HCT116 (cell line): ENCODE results near the gene ADRB1. TPM values are rescaled to one million over a fixed set of nuclear protein-coding genes. Genes with fewer than 3 reads are reported as not detected.

ENCODE experiments used
- ATAC-seq: fragments of 200-7000 bp; cut with Tn5 transposase; 2 replicates; pipeline ENCODE4 v1.9.1; 2020; ENCODE audit warnings: mild to moderate bottlenecking, moderate library complexity
- BruUV-seq: library from RNA; stranded (reverse); fragments of 400-500 nt; replicated peaks from 2 replicates; lab custom pipeline; 2021; lab: Mats Ljungman, UMichigan
- CTCF ChIA-PET: fragments of 300-600 bp; sonication (Branson Sonifier 250); formaldehyde crosslinking; loops from one replicate; lab custom pipeline; 2021; ENCODE audit warnings: antibody characterized with exemption; lab: Charles Lee
- POLR2A ChIA-PET: fragments of 300-600, 350-600 bp; sonication (Branson Sonifier 250); formaldehyde crosslinking; loops from one replicate; lab custom pipeline; 2021; ENCODE audit warnings: antibody characterized with exemption; lab: Charles Lee
- RAD21 ChIA-PET, 2 experiments: fragments of 300-600 bp; sonication (Branson Sonifier 250); formaldehyde crosslinking; loops; one replicate each; lab custom pipeline; 2023; ENCODE audit warnings: low total read pairs in 2 of 2; ENCODE audit not compliant: uncharacterized antibody in 2 of 2, unreplicated experiment in 2 of 2, low non-redundant PET in 1 of 2; lab: Charles Lee
- DNase-seq: peaks from one replicate; pipeline ENCODE4 v3.0.0-alpha.2; 2010; ENCODE audit warnings: low read depth, low spot score
- H2AFZ ChIP-seq: fragments of 200-600 bp; shearing (Covaris generic), sonication (generic); 2 replicates; pipeline ENCODE4 v1.6.1; 2017; ENCODE audit warnings: low read depth, mixed run types, mixed read lengths, antibody characterized with exemption, low read length; ENCODE audit not compliant: poor library complexity, severe bottlenecking
- H3K27ac ChIP-seq: 2 replicates; pipeline ENCODE4 v1.5.1; 2012; ENCODE audit warnings: low read depth, low read length
- H3K27me3 ChIP-seq: fragments of 200-600 bp; sonication (generic); 2 replicates; pipeline ENCODE4 v1.6.1; 2016; ENCODE audit warnings: mixed run types, low read length, mixed read lengths; ENCODE audit not compliant: insufficient read depth
- H3K36me3 ChIP-seq, 2 experiments: fragments of 200-500 bp in 1 of 2; fragments of 200-600 bp in 1 of 2; sonication (Bioruptor generic) in 1 of 2; sonication (generic) in 1 of 2; 2 replicates each; pipeline versions ENCODE4 v1.5.1 to v1.6.1; 2014 to 2016; ENCODE audit warnings: low read length in 2 of 2, inconsistent platforms in 1 of 2, mixed read lengths in 1 of 2, mixed run types in 1 of 2; ENCODE audit not compliant: insufficient read depth in 2 of 2, control insufficient read depth in 1 of 2
- H3K4me1 ChIP-seq, 2 experiments: fragments of 200-600 bp in 1 of 2; sonication (generic) in 1 of 2; 2 replicates each; pipeline versions ENCODE4 v1.5.1 to v1.6.1; 2012 to 2017; ENCODE audit warnings: low read length in 2 of 2, inconsistent platforms in 1 of 2, mild to moderate bottlenecking in 1 of 2, mixed read lengths in 1 of 2, mixed run types in 1 of 2, moderate library complexity in 1 of 2; ENCODE audit not compliant: insufficient read depth in 2 of 2, control insufficient read depth in 1 of 2
- H3K4me2 ChIP-seq: fragments of 200-600 bp; sonication (generic); 2 replicates; pipeline ENCODE4 v1.6.1; 2017; ENCODE audit warnings: mixed run types, low read length, mixed read lengths
- H3K4me3 ChIP-seq, 2 experiments: fragments of 200-600 bp in 1 of 2; sonication (generic) in 1 of 2; replicated peaks in 1 of 2; 2 replicates each; pipeline ENCODE4 v1.5.1; 2011 to 2016; ENCODE audit warnings: low read length in 2 of 2, control low read depth in 1 of 2, low read depth in 1 of 2, mild to moderate bottlenecking in 1 of 2, mixed read lengths in 1 of 2, mixed run types in 1 of 2
- H3K79me2 ChIP-seq: fragments of 200-600 bp; sonication (generic); 2 replicates; pipeline ENCODE4 v1.6.1; 2017; ENCODE audit warnings: mild to moderate bottlenecking, mixed run types, low read length, moderate library complexity, mixed read lengths; ENCODE audit not compliant: insufficient read depth
- H3K9ac ChIP-seq: fragments of 200-600 bp; sonication (generic); 2 replicates; pipeline ENCODE4 v1.6.1; 2016; ENCODE audit warnings: low read length, mixed read lengths
- H3K9me2 ChIP-seq: fragments of 200-600 bp; sonication (generic), shearing (Covaris generic); 2 replicates; pipeline ENCODE4 v1.6.1; 2017; ENCODE audit warnings: mixed run types, mild to moderate bottlenecking, moderate library complexity; ENCODE audit not compliant: insufficient read depth
- H3K9me3 ChIP-seq, 2 experiments: fragments of 200-500 bp in 1 of 2; fragments of 200-600 bp in 1 of 2; sonication (Bioruptor generic) in 1 of 2; sonication (generic) in 1 of 2; 2 replicates each; pipeline ENCODE4 v1.6.1; 2014 to 2017; ENCODE audit warnings: low read length in 2 of 2, mixed read lengths in 2 of 2, inconsistent platforms in 1 of 2, low read depth in 1 of 2, mild to moderate bottlenecking in 1 of 2, mixed run types in 1 of 2, moderate library complexity in 1 of 2; ENCODE audit not compliant: control insufficient read depth in 1 of 2, insufficient read depth in 1 of 2
- H4K20me1 ChIP-seq: fragments of 200-600 bp; sonication (generic), shearing (Covaris generic); 2 replicates; pipeline ENCODE4 v1.6.1; 2017; ENCODE audit warnings: mixed run types, mild to moderate bottlenecking, moderate library complexity; ENCODE audit not compliant: insufficient read depth
- CEBPB ChIP-seq: IDR thresholded peaks from 2 replicates; pipeline ENCODE4 v1.6.1; 2012; ENCODE audit warnings: low read depth
- EZH2 ChIP-seq: fragments of 200-600 bp; sonication (generic); IDR thresholded peaks from 2 replicates; pipeline ENCODE4 v1.6.1; 2017; ENCODE audit warnings: antibody characterized with exemption, mixed run types
- EZH2phosphoT487 ChIP-seq: fragments of 200-600 bp; IDR thresholded peaks from 2 replicates; pipeline ENCODE4 v1.6.1; 2018; ENCODE audit warnings: antibody characterized with exemption, borderline replicate concordance
- FOSL1 ChIP-seq: IDR thresholded peaks from 2 replicates; pipeline ENCODE4 v1.6.1; 2012; ENCODE audit warnings: low read depth
- MAX ChIP-seq: IDR thresholded peaks from 2 replicates; pipeline ENCODE4 v1.6.1; 2012
- POLR2A ChIP-seq: IDR thresholded peaks from 2 replicates; pipeline ENCODE4 v1.7.0; 2011; ENCODE audit warnings: borderline replicate concordance; ENCODE audit not compliant: insufficient read depth, insufficient read length; ENCODE audit errors: extremely low read depth
- REST ChIP-seq: IDR thresholded peaks from 2 replicates; pipeline ENCODE4 v1.6.1; 2012; ENCODE audit warnings: low read depth
- SIN3A ChIP-seq: IDR thresholded peaks from 2 replicates; pipeline ENCODE4 v1.6.1; 2012; ENCODE audit warnings: low read depth
- SP1 ChIP-seq: IDR thresholded peaks from 2 replicates; pipeline ENCODE4 v1.6.1; 2012; ENCODE audit warnings: low read depth
- SRF ChIP-seq: IDR thresholded peaks from 2 replicates; pipeline ENCODE4 v1.6.1; 2012; ENCODE audit warnings: low read depth
- TCF7L2 ChIP-seq: IDR thresholded peaks from 2 replicates; pipeline ENCODE4 v1.7.0; 2011; ENCODE audit warnings: borderline replicate concordance, inconsistent platforms; ENCODE audit not compliant: insufficient read depth, insufficient read length; ENCODE audit errors: extremely low read depth
- intact Hi-C: fragments of 100-400 bp; cut with micrococcal nuclease; formaldehyde crosslinking; loops from 2 replicates; pipeline ENCODE4 v1.10.0; 2022
- total RNA-seq: library from RNA; stranded (reverse); gene quantifications from one replicate; pipeline ENCODE4 v1.2.1, GENCODE V29; 2021; ENCODE audit not compliant: unreplicated experiment

The ADRB1 gene
- total RNA-seq, 1 experiment from 2014 or later = 0.89 TPM

- no peak for TF ChIP-seq EZH2phosphoT487
- TF ChIP-seq EZH2 = no peak
- no peak for TF ChIP-seq CEBPB
- no peak for TF ChIP-seq FOSL1
- no peak for TF ChIP-seq SP1
- no peak for TF ChIP-seq SIN3A
- TF ChIP-seq MAX = no peak
- no peak for TF ChIP-seq SRF
- TF ChIP-seq TCF7L2 = no peak
Observed at GRCh38 chr10:113995201-113995600, 48.5 kb upstream of the ADRB1 start (continued).

- no peak overlapping the region for H2AFZ ChIP-seq
- no peak overlapping the region for H3K9ac ChIP-seq
- ChIA-PET CTCF (interaction anchor here (1.4 kb wide), 1 partner anchor 15 kb away, joined by 4 read pairs; no protein-coding TSS in a partner anchor), RAD21 (interaction anchor here in 1 of 2 experiments (0.6 kb wide), 1 partner anchor 274 kb away, joined by 3 read pairs; no protein-coding TSS in a partner anchor), POLR2A (interaction anchor here (0.7 kb wide), 1 partner anchor 68 kb away, joined by 3 read pairs; no protein-coding TSS in a partner anchor)
- no peak for ATAC-seq
- no peak for TF ChIP-seq REST
- no peak for TF ChIP-seq POLR2A
- no peaks in the 10 kb centered on the region for H3K27me3 ChIP-seq
- BruUV-seq = no TSS peak
- 0 out of 4 replicates have a peak, but pooled peaks cover 0 to 6% of the 10 kb centered on the region in 2 experiments for H3K4me1 ChIP-seq
- H3K36me3 ChIP-seq = no peaks in the 10 kb centered on the region
- H3K27ac ChIP-seq = no peak overlapping the region
- H3K79me2 ChIP-seq = no peaks in the 10 kb centered on the region
- H3K4me2 ChIP-seq = no peak overlapping the region
- no peaks in the 10 kb centered on the region for H3K9me2 ChIP-seq
- H3K9me3 ChIP-seq = no peaks in the 10 kb centered on the region
- intact Hi-C loops = no loop called here
- no peak for DNase-seq
- H4K20me1 ChIP-seq = no peaks in the 10 kb centered on the region
- no peak overlapping the region for H3K4me3 ChIP-seq
Observed at GRCh38 chr10:113997428-113997827, 46.2 kb upstream of the ADRB1 start.
